ENCODE results near the gene SLIT1.

SLIT1 gene

GRCh38 chr10:97000487-97001182 is 185.1 kb downstream of the SLIT1 start:
- DNase-seq (no peak), ATAC-seq (no peak)

DNA sequence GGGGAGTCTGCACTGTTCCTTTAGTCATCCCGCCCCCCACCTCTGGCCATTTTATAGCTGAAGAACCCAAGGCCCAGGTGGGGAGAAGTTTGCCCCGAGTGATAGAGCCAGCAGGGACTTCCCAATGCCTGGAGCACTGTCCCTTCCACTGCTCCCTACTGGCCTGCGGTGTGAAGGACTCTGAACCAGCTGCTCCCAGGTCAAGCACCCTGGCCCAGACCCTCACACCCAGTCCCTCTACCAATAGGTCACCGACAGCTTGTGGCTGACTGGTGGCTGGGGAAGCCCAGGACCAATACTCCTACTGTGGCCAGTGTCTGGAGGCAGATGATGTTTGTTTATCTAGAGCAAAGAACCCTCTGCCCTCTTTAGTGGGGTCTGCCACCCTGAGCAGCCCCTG is 185.8 kb downstream of the SLIT1 start:
- ATAC-seq = no peak
- DNase-seq = no peak

- DNase-seq (no peak), ATAC-seq (no peak)
Measured at GRCh38 chr10:96999337-96999736, 186.4 kb downstream of the SLIT1 start.

- DNase-seq = no peak
Measured at GRCh38 chr10:96998329-96998888, 187.3 kb downstream of the SLIT1 start.

GRCh38 chr10:96996275-96996965 is 189.3 kb downstream of the SLIT1 start:
- DNase-seq (no peak), ATAC-seq (no peak)

More at GRCh38 chr10:96998329-96998888, 187.3 kb downstream of the SLIT1 start:
- ATAC-seq = no peak

DNA sequence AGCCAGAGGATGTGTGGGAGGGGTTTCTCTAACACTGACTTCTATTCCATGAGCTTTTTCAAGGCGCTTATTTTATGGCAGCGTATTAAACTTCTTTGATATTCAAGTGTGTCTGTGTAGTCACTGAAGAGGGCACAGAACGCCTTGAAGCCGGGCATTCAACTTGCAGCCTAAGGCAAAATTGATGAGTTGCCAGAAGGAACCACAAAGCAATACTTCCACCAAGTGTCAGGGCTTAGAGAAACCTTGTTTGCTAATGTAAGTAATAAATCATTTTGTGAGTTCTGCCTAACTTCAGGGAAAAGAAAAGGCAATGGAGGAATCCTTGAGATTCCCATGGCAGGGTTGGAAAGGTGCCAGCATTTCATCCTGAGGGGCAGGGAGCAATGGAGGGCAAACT is 189.9 kb downstream of the SLIT1 start:
- DNase-seq (no peak), ATAC-seq (no peak)

DNA sequence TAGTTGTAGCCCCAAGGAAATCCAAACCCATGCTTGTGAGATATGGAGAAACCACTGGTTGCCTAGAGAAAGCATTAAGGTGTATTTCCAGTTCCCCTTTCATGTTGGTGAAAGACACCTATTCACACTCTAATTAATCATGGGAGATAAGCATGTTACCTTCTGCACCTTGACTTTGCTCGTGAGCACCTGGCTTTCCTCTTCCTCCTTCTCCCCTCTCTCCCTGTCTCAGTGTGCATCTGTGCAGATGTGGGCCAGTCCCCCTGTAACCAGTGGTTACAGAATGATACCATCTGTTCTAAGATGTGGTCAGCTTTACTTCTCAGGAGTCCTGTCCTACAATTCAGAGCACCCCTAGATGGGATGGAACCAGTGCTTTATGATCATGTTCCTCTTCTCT is 193.0 kb downstream of the SLIT1 start:
- no peak for DNase-seq

DNA sequence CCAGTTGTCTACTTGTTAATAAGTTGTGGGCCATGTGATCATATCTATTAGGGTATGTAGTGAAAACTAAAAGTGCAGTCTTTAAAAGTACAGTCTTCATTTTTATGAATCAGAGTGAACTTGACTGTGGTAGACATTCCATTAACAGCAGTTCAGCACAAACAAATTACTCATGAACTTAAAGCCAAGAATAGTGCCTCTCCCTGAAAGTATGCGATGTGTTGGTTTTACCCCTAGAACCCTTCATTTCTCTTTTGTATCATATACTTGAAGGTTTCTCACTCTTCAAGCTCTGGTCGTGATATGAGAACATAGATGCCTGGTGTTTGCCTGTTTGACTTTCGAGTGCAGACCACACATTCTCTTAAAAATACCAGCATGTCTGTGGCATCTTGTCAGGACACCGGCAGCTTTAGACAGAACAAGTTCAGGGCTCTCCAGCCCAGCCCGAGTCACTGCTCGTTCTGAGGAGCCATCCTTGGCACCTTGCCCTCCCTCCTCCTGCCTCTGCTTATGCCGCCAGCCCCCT is 194.4 kb downstream of the SLIT1 start:
- ATAC-seq (no peak), DNase-seq (no peak)

More for the DNA sequence above, 193.0 kb downstream of the SLIT1 start:
- ATAC-seq = no peak

- no peak for DNase-seq
- ATAC-seq = no peak
Measured at GRCh38 chr10:96988426-96988825, 197.3 kb downstream of the SLIT1 start.

DNA sequence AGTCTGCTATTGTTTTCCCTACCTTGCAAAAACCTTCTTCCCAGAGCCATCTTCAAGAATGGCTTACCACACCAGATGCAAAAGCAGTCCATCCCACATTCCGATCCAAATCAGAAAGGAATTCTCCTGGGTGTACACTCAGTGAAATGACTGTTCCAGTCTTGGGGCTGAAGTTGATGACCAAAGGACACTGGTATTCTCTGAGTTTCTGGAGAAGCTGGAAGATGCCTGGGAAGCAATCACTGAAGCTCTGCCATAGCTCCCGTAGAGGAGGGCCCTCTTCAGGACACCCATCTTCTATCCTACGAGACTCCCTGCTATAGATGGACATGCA is 197.9 kb downstream of the SLIT1 start:
- no peak for DNase-seq
- ATAC-seq = no peak

- DNase-seq = no peak
- ATAC-seq = no peak
Measured at GRCh38 chr10:96987141-96987841, 198.5 kb downstream of the SLIT1 start.

- no peak for DNase-seq
- ATAC-seq = no peak
Measured at GRCh38 chr10:96986200-96986856, 199.4 kb downstream of the SLIT1 start.

DNA sequence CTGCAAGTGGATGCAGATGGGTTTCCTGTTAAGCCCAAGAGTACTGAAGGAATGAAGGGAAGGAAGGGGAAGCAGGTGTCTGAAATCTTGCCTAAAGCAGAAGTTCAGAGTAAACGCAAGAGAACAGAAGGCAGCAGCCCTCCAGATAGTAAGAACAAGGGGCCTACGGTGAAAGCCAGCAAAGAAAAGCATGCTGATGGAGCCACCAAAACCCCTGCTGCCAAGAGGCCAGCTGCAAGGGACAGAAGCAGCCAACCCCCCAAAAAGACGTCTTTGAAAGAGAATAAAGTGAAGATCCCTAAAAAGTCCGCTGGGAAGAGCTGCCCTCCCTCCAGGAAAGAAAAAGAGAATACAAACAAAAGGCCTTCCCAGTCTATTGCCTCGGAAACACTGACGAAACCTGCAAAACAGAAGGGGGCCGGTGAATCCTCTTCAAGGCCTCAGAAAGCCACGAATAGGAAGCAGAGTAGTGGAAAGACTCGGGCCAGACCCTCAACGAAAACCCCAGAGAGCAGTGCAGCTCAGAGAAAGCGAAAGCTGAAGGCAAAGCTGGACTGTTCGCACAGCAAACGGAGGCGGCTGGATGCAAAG is 201.1 kb downstream of the SLIT1 start:
- DNase-seq (peak; percentile 14), ATAC-seq (peak; percentile 43)

- ATAC-seq = no peak
Measured at GRCh38 chr10:96982149-96982930, 203.4 kb downstream of the SLIT1 start.

GRCh38 chr10:96978621-96979154 is 207.1 kb downstream of the SLIT1 start:
- no peak for DNase-seq
- peak; percentile 80 for ATAC-seq

More at GRCh38 chr10:96982149-96982930, 203.4 kb downstream of the SLIT1 start:
- no peak for DNase-seq

DNA sequence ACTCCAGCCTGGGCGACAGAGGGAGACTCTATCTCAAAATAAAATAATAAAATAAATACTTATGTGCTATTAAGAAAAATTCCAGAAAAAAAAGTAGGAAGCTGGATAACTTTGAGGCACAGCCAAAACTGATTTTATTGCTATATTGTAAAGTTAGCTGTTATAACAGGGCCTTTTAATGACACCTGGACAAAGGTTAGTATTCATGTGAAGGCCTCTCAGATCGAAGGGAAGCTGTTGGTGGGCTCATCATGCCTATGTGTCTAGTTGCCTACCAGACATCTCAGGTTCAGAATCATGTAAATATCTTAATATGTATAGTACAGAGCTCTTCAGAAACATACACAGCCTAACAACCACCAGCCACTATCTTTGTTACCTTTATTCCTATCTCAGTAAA is 210.6 kb downstream of the SLIT1 start:
- DNase-seq (no peak), ATAC-seq (no peak)

GRCh38 chr10:96973809-96974747 is 211.7 kb downstream of the SLIT1 start:
- DNase-seq (no peak), ATAC-seq (no peak)

DNA sequence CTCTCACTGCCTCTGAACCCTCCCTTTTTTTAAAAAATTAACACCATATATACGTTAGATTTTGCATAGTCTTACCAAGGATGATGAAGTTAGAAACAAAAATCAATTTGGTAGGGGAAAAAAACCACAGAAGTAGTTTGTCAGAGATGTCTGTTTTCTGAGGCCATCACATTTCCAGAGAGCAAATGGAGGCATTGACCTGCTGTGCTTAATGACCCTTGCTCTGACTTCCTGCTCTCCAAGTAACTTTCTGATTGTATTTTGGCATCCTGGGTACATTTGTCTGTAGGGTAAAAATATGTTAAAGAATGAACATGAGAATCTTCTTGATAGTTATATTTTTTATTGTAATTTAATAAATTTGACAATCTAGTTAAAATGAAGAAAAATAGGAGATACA is 213.5 kb downstream of the SLIT1 start:
- DNase-seq (no peak), ATAC-seq (no peak)

- no peak for DNase-seq
- ATAC-seq = no peak
Measured at GRCh38 chr10:96971324-96971723, 214.4 kb downstream of the SLIT1 start.
